GM12891 (cell line): ENCODE data around the gene XPO1.
"Not testable (repeated sequence)": the region's sequence is repeated elsewhere in the genome, so short reads cannot be mapped to it uniquely, and the experiment has no call there.

ENCODE experiments used
- PAX5 ChIP-seq: IDR thresholded peaks from 2 replicates; pipeline ENCODE4 v1.6.1; 2011; ENCODE audit warnings: low read length, moderate library complexity, mild to moderate bottlenecking; ENCODE audit not compliant: insufficient read depth, severe bottlenecking
- POLR2A ChIP-seq: IDR thresholded peaks from 2 replicates; pipeline ENCODE4 v1.6.1; 2011; ENCODE audit warnings: low read depth, low read length, control low read depth
- POLR2AphosphoS5 ChIP-seq: IDR thresholded peaks from 2 replicates; pipeline ENCODE4 v1.6.1; 2011; ENCODE audit warnings: low read depth, low read length, control low read depth
- POU2F2 ChIP-seq: IDR thresholded peaks from 2 replicates; pipeline ENCODE4 v1.6.1; 2011; ENCODE audit warnings: low read depth, mild to moderate bottlenecking, control low read depth, low read length, moderate library complexity
- SPI1 ChIP-seq: IDR thresholded peaks from 2 replicates; pipeline ENCODE4 v1.6.1; 2011; ENCODE audit warnings: low read depth, low read length, control low read depth
- TAF1 ChIP-seq: IDR thresholded peaks from 2 replicates; pipeline ENCODE4 v1.6.1; 2011; ENCODE audit warnings: low read depth, low read length, control low read depth

DNA sequence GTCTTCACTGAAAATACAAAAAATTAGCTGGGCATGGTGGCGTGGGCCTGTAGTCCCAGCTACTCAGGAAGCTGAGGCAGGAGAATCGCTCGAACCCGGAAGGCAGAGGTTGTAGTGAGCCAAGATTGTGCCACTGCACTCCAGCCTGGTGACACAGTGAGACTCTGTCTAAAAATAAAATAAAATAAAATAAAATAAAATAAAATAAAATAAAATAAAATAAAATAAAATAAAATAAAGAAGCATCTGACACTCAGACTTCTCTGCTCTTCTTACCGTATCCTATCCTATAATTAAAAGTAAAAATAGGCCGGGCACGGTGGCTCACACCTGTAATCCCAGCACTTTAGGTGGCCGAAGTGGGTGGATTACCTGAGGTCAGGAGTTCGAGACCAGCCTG is 46.2 kb upstream of the XPO1 start:
- not testable (repeated sequence) for TF ChIP-seq POLR2A, POLR2AphosphoS5, SPI1, TAF1, POU2F2, PAX5
